HG03460 (cell line): ENCODE results near the gene SPATA3.
A peak's percentile ranks its signal among the peaks of the same experiment; 100 is the strongest.

Source experiments
- ATAC-seq: cut with Tn5 transposase; IDR thresholded peaks from one replicate; pipeline ENCODE4 v1.9.1; 2021; ENCODE audit not compliant: unreplicated experiment

SPATA3 gene

DNA sequence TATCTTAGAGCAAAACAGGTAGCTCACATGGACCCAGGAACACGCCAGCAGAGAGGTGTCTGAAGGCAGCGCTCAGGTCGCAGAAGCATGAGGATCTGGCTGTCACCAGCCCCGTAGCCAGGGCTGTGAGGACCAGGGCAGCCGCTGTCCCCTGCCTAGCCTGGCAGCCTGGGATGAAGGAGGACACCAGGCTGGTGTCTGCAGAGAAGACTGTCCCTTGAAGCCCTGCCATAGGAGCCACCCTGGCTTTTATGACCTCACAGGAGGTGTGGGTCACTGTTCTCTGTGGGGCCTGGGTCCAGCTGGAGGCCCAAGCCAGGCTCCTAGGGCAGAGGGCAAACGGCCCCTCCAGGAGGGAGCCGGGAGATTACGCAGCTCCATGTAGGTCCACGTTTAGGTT is at the start of gene SPATA3:
Gene SPATA3, plus strand, starts transcription at position 301 of the 400 bp plus-strand sequence. CDS start 113 bp downstream, outside the sequence.
- ATAC-seq = no peak

DNA sequence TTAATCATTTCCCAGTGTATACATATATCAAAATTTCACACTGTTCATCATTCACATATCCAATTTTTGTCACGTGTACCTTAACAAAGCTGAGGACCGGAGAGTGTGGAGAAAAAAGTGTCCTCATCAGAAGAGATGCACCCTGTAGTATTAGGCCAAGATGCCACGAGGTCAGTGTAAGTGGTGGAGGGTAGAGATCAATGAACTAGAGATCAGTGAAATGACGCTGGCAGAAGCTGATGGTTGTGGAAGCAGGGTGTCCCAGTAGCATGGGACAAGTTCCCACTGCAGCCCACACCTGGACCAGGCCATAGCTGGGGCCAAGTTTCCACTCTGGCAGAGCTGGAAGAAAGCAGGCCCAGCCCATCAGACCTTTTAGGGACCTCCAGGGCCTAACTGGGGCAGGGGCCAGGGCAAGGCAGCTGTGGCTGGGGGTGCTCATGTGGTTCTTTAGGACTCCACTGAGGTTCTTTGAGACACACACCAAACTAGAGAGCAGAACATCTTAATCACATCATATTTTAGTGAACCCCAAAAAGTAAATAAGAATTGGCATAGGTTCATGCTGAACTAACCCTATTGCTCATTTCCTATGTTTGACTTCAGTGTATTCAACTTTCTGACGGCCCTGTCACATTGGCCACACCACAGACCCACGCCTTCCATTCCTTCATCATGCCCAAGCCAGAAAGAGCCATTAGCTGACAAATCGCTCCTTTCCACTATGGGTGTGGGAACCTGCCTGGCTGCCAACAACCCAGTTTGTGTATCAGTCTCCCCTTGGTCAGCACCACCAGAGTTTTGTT is 49.3 kb upstream of the SPATA3 start:
- no peak for ATAC-seq

DNA sequence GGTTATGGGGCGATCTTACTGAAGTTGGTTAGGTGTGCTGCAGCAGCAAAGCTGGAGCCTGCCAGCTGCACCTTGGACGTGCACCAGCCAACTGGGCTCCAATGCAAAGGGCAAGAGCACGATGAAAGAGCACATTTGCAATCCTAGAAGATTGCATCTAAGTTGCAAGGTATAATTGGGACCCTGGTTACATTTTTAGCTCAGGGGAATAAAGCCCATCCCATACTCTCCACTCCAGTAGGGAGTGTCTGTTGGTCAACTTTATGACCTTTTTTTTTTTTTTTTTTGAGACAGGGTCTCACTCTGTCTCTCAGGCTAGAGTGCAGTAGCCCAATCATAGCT is 48.7 kb upstream of the SPATA3 start:
- ATAC-seq = no peak

DNA sequence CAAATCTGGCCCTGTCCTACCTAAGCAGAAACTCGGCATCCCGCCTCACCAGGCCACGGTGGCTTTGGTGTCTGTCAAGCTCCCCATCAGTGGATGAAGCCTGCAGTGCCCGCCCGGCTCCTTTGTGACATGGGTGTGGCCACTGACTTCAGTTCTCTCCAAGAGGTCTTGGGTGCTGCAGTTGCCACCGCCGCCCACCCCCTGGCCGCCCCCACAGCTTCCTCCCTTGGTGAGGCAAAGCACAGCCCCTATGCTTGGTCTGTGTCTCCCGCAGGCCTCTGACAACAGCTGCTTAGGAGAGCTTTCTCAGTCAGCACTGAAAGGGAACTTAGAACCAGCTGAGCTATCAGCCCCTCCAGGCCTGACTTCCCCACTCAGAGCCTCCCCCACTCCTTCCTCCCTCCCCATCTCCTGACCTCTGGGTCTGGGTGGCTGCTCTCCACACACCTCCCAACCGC is 48.0 kb upstream of the SPATA3 start:
- peak; percentile 43 for ATAC-seq

DNA sequence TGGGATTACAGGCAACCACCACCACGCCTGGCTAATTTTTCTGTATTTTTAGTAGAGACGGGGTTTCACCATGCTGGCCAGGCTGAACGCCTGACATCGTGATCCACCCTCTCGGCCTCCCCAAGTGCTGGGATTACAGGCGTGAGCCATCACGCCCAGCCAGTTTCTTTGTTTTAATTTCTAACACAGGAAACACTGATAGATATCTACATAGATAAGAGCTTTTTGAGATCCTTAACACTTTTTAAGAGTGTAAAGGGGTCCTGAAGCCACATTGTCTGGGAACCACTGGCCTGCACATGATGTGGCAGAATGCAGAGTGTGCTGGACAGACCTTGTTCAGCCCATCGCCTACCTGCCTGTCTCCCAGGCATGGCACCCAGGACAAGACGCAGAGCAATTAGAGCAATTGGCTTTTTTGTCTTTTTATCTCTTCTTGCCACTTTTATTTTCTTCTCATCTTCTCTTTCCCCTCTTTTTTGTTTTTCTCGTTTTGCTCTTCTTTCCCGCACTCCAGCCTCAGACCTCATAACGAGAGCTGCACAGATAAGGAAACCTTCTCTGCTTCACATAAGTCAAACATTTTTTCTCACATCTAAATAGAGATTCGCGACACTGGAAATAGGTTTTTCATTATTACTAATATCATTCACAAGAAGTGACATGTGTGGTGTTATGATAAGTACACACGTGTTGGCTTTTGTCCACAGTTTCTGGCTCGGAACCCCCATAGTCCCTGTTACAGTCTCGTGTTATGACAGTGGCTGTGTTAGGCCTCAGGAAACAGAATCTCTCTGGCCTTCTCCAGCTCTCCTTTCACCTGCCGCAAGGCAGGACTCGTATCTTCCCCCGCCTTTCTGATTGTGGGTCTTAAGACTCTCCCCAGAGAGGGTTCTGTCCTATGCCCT is 45.7 kb upstream of the SPATA3 start:
- peak; percentile 47 for ATAC-seq

DNA sequence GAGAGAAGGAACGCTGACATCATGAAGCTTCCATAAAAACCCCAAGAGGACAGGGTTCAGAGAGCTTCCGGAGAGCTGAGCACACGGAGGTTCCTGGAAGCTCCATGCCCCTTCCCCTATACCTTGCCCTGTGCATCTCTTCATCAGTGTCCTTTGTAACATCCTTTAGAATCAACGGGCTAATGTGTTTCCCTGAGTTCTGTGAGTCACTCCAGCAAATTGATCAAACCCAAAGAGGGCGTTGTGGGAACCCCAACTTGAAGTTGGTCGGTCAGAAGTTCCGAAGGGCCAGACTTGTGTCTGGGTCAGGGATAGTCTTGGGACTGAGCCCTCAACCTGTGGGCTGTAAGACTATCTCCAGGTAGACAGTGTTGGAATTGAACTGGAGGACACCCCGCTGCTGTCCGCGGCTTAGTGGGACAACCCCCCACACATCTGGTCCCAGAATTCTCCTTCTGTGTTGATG is 45.0 kb upstream of the SPATA3 start:
- no peak for ATAC-seq

DNA sequence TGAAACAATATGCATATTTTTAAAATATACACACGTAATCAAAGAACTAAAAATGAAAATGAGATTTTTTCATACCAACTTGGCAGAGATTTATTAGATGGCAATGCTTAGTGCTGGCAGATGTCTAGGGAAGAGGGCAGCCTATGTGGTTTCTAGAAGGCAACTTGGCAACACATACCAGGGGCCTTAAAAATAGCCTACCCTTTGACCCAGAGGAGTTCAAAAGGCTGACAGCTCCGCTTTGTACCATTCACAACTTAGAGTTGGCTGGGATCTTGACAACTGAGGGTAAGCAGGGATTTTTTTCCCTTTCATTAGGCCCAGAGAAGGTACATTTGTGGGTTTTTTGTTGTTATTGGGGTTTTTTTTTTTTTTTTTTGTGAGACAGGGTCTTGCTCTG is 44.5 kb upstream of the SPATA3 start:
- no peak for ATAC-seq

DNA sequence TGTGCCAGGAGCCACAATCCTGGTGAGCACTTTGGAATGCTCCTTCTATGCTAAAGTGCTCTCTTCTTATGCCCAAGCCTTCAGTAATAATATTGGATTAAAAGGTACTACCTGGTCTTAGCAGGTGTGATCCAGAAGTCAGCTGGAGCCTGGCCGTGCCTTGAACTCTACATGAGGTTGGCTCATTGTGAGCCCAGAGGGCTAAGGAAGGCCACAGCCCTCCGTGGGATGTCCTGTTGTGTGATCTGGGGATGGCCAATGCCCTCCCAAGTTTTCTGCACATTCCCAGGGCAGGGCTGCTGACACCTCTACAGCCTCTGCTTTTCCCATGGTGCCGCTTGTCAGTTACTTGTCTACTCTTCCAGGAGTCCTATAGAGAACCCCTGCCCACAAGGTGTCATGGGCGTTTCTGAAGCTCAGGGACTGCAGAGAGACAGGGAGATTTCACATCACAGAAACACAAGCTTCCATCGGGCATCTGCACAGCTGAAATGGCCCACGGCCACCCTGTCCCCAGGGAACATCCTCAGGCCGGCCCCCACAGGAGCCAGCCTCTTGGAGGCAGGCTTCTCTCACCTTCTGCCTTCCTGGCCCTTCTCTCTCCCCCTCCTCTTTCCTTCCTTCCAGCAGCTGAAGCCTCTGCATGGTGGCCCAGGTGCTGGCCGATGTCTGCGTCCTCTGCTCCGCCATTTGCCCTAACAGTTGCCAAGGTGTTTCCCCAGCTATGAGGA is 43.5 kb upstream of the SPATA3 start:
- ATAC-seq = no peak

DNA sequence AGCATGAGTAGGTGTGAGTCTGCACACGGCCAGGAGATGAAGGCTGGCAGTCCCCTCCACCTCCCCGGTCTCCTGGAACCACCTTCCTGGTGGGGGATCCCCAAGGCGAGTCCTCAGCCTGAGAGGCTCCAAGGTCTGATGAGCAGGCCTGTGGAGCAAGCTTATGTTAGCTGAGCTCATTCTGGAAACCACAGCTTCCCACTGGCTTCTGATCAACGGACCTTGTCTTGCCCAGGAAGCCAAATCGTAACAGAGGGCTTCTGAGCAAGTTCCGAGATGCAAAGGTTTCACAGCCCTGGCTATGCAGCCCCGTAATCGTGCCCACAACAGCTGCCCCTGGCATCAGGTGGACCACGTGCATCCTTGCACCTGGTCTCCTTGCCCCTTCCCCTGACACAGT is 42.1 kb upstream of the SPATA3 start:
- ATAC-seq = peak; percentile 35

DNA sequence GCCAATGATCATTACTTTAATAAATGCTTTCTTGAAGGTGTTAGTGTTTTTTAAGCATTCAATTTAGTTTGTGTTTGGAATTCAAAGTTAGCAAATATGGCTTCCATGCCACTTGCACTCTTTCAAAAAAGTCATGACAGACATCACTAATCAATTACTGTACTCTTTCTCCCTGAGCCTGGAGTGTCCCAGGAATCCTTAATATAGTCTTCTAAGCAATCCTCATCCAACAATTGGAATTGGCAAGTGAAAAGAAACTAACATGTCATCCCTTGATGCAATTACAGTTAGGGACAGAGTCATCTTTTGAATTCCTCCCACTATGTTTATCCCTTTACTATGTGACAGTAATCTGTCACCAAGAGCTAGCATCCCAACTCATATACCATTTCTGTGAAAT is 41.2 kb upstream of the SPATA3 start:
- ATAC-seq = no peak

DNA sequence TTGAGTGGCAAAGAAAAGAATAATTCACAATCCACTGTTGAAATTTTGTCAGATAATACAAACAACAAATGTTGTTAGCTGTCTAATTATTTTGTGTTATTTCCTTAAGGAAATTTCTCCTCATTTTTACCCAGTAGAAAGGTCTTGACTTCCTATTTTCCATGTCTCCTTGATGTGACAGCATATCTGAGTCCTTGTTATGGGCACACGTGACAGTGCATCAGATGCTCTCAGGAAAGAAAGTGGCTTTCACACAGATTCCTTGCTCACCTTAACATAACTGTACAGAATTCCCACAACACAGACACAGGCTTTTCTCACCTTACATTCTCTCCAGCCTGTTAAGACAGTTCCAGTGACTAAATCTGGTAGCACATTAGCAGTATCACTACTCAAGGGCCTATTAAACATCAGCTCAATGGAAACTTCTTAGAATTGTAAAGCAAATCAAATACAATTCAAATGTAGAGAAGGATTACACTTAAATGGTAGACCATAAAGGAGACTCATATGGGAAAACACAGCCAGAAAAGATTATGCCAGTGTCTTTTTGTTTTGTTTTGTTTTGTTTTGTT is 40.7 kb upstream of the SPATA3 start:
- ATAC-seq = no peak

DNA sequence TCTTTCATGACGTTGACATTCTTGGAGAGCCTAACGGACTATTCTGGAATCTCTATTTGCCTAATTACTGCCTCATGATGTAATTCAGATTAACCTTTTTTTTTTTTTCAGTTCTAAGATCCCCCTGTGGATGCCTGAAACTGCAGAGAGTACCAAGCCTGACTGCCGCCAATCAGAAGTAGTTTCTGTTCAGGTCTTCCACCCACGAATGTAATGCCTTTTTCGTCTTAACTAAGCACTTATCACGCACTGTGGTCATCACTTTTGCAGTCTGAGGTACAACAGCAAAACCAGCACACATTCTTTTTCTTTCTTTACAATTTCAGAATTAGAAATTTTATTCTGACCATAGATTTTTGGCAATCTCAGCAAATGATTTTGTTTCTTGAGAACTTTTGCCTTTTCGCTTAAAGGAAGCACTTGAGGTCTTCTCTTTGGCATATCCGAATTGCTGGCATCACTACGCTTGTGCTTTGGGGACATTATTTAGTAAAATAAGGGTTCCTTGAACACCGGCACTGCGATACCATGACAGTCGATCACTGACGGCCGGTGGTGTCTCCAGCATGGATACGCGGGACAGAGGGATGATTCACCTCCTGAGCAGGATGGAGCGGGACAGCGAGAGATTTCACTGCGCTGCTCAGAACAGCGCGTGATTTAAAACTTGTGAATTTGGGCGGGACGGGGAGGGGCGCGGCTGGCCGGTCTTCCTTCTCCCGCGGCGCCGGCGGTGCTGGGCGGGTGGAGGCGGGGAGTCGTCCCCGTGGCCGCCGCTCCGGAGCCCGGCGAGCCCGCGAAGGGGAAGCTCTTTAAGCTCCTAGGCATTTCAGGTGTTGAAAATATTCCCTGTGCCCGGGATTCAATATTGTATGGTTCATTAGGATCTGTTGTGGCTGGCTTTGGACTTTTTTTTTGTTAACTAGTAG is 38.8 kb upstream of the SPATA3 start:
- peak; percentile 74 for ATAC-seq

DNA sequence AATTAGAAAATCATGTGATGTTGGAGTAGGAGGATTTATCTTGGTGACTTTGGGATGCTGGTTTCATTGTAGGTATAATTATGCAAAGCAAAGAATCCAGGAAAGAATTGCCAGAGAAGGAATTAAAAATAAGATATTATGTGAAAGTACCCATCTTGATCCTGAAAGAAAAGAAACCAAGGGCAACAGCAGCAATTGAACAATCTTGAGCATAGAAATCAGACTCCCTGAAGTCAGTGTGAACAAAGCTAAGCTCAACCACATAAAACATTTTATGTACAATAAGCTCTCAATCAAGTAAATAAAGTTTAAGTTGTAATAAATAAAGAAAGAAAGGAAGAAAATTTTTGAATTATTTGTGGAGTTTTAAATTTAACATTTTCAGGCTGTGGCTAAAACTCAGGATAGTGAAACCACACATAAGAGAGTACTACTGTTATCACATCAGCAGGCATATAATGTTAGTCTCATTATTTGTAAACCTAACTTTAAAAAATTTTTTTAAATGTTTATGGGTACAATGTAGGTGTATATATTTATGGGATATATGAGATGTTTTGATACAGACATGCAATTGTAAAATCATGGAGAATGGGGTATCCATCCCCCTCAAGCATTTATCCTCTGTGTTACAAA is 38.0 kb upstream of the SPATA3 start:
- no peak for ATAC-seq

DNA sequence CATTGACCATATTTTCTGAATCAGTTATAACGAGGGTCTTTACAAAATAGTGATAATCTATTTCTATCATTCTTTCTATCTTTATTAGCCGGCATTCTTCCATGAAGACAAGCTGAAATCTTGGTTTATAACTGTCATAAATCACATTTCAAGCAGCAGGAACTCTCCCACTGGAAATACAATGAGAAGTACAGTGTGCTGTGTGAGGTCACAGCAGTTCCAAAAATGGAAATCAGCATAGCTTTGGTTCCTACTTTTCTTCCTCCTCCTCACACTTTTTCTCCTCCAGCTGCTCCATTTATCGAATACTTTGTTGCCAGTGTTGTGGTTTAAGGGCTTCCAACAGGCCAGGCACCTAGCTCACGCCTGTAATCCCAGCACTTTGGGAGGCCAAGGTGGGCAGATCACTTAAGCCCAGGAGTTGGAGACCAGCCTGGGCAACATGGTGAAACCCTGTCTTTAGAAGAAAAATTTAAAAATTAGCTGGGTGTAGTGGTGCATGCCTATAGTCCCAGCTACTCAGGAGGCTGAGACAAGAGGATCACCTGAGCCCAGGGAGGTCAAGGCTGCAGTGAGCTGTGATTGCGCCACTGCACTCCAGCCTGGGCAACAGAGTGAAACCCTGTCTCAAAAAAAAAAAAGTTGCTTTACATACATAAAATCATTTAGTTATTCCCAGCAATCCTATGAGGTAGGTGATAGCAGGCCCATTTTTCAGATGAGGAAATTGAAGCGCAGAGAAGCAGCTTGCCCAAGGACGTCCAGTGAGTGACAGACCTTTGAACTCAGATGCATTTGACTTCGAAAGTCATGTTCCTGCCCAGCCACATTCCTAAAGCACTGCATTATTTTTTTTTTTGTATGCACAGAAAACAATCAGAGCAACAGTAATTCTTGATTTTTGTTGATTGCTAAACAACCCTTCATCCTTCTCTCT is 36.8 kb upstream of the SPATA3 start:
- ATAC-seq = no peak

DNA sequence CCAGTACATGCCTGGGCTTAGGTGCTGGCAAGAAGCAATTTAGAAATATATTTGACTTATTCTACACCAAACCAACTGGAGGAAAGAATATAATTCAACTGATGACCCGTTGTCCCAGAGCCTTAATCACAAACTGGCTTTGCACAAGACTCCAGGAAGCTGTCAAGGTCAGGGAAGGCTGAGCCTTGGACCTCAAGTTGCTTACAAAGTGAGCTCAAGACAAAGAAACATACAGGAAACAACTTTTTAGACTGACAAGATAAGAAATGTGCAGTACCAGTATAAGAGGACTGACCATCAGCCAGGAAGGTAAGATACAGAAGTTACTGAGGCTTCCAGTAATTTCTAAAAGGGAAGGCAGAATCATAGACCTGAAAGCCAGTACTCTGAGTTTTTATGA is 35.9 kb upstream of the SPATA3 start:
- ATAC-seq = no peak

DNA sequence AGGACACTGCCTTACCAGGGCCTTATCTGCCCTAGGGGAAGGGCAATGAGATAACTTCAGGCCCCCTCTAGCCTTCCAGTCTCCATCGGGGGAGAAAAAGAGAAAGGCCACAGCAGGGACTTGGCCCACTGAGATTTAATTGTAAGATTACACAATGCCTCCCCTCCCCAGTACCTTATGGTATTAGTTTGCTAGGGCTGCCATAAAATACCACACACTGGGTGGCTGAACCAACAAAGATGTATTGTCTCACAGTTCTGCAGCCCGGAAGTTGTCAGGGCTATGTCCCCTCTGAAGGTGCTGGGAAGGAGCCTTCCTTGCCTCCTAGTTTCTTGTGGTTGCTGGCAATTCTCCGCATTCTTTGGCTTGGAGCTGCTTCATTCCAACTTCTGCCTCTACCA is 34.8 kb upstream of the SPATA3 start:
- ATAC-seq = no peak

DNA sequence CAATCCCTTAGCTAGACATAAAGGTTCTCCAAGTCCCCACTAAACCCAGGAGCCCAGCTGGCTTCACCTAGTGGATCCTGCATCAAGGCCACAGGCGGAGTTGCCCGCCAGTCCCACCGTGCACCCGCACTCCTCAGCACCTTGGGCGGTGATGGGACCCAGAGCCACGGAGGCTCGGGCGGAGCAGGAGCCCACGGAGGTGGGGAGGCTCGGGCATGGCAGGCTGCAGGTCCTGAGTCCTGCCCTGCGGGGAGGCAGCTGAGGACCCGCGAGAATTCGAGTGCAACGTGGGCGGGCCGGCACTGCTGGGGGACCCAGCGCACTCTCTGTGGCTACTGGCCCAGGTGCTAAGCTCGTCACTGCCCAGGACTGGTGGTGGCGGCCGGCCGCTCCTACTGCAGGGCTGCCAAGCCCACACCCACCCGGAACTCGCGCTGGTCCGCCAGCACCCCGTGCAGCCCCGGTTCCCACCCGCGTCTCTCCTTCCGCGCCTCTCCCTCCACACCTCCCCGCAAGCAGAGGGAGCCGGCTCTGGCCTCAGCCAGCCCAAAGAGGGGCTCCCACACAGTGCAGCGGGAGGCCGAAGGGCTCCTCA is 31.7 kb upstream of the SPATA3 start:
- ATAC-seq = no peak

DNA sequence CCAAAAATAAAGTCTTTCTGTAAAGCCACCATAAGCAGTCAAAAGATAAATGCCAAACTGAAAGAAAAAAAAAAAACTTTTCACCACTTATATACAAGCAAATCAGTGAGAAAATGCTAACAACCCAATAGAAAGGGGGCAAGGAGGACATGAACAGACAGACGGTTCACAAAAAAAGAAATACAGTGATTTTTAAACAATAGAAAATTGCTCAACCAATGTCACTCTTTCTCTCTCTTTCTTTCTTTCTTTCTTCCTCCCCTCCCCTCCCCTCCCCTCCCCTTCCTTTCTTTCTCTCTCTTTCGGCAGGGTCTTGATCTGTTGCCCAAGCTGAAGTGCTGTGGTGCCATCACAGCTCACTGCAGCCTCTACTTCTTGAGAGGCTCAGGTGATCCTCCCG is 28.8 kb upstream of the SPATA3 start:
- no peak for ATAC-seq
